ENCODE measurements around the gene GTF3A. TPM values are rescaled to one million over a fixed set of nuclear protein-coding genes. Genes with fewer than 3 reads are reported as not detected.
A peak's percentile ranks its signal among the peaks of the same experiment; 100 is the strongest.

The GTF3A gene
- total RNA-seq, 1 experiment from 2014 or later: 126 TPM

- H3K9me3 ChIP-seq (ENCODE audit: low read depth, low read length, poor library complexity, severe bottlenecking): no peaks in the 10 kb centered on the region
- no TSS peak for BruUV-seq (replicated peaks)
- no peaks in the 10 kb centered on the region for H3K4me1 ChIP-seq (ENCODE audit: insufficient read depth, low read length, poor library complexity, severe bottlenecking)
- no peak for TF ChIP-seq CTCF (conservative IDR thresholded peaks at IDR 0.05; ENCODE audit: low read depth, low read length)
- TF ChIP-seq EZH2 (IDR thresholded peaks at IDR 0.05; ENCODE audit: borderline replicate concordance, low read depth, low read length, poor library complexity, severe bottlenecking): no peak
- DNase-seq (ENCODE audit: low spot score): no peak
- no peaks in the 10 kb centered on the region for H3K36me3 ChIP-seq (ENCODE audit: insufficient read depth, low read length, poor library complexity, severe bottlenecking)
- no peak overlapping the region for H3K4me3 ChIP-seq (ENCODE audit: low read depth, low read length, poor library complexity, severe bottlenecking)
- intact Hi-C loops (cut with micrococcal nuclease; ENCODE audit: unreplicated experiment): no loop called here
- no peak overlapping the region for H3K27ac ChIP-seq (ENCODE audit: low read depth, low read length, poor library complexity, severe bottlenecking)
- ChIA-PET CTCF (no interaction called here), POLR2A (ENCODE audit: low non-redundant PET) (no interaction called here)
- H3K27me3 ChIP-seq (replicated peaks; ENCODE audit: insufficient read depth, low read depth, low read length, poor library complexity): peaks cover 17% of the 10 kb centered on the region
These were observed 19.7 kb upstream of the GTF3A start for GRCh38 chr13:27404680-27405079.

- intact Hi-C loops (cut with micrococcal nuclease; ENCODE audit: unreplicated experiment): loop anchor here (1.0 kb wide), 1 partner anchor 421 kb away; no protein-coding TSS in a partner anchor
- CTCF ChIA-PET: interaction anchor here (1.6 kb wide), 1 partner anchor 421 kb away, joined by 6 read pairs; no protein-coding TSS in a partner anchor
These were observed 18.8 kb upstream of the GTF3A start for GRCh38 chr13:27405546-27406134.

DNA sequence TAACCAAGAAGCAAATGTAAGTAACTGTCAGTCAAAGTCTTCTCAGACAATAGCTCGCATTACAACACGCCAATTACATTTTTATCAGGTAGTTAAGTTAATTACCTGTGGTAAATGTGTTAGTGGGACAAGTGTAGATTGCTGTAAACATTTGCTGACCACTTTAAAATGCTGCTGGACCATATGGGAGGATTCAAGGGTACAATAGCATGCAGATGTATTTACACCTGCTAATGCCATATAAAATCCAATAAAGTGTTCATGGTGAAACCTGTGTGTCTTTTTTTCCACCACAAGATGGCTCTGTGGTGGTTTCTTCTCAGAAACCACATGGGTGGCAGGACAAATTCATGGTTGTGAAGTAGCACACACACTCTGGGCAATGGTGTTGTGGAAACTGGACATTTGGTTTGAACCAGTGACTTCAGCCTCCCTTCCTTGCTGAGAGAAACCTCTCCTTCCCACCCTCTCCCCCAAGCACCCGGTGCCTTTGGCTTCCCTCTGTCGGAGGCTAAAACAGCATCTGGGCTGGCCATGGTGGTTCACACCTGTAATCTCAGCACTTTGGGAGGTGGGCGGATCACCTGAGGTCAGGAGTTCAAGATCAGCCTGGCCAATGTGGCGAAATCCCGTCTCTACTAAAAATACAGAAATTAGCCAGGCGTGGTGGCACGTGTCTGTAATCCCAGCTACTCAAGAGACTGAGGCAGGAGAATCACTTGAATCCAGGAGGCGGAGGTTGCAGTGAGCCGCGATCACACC lies 18.1 kb upstream of the GTF3A start:
- no peak overlapping the region for H3K4me3 ChIP-seq (ENCODE audit: low read depth, low read length, poor library complexity, severe bottlenecking)
- intact Hi-C loops (cut with micrococcal nuclease; ENCODE audit: unreplicated experiment): loop anchor here (1.0 kb wide), 1 partner anchor 420 kb away; no protein-coding TSS in a partner anchor
- POLR2A ChIA-PET (ENCODE audit: low non-redundant PET): interaction anchor here (0.6 kb wide), 1 partner anchor 424 kb away, joined by 3 read pairs; no protein-coding TSS in a partner anchor
- CTCF ChIA-PET: interaction anchor here (1.6 kb wide), 1 partner anchor 420 kb away, joined by 6 read pairs; no protein-coding TSS in a partner anchor
- TF ChIP-seq CTCF (conservative IDR thresholded peaks at IDR 0.05; ENCODE audit: low read depth, low read length) (peak; percentile 63), EZH2 (IDR thresholded peaks at IDR 0.05; ENCODE audit: borderline replicate concordance, low read depth, low read length, poor library complexity, severe bottlenecking) (no peak)
- BruUV-seq (replicated peaks): no TSS peak
- H3K9me3 ChIP-seq (ENCODE audit: low read depth, low read length, poor library complexity, severe bottlenecking): no peaks in the 10 kb centered on the region
- no peaks in the 10 kb centered on the region for H3K36me3 ChIP-seq (ENCODE audit: insufficient read depth, low read length, poor library complexity, severe bottlenecking)
- peak; percentile 43 for DNase-seq (ENCODE audit: low spot score)
- H3K27me3 ChIP-seq (replicated peaks; ENCODE audit: insufficient read depth, low read depth, low read length, poor library complexity): peaks cover 34% of the 10 kb centered on the region
- no peak overlapping the region for H3K27ac ChIP-seq (ENCODE audit: low read depth, low read length, poor library complexity, severe bottlenecking)
- H3K4me1 ChIP-seq (ENCODE audit: insufficient read depth, low read length, poor library complexity, severe bottlenecking): no peaks in the 10 kb centered on the region

More at GRCh38 chr13:27405546-27406134, 18.8 kb upstream of the GTF3A start:
- POLR2A ChIA-PET (ENCODE audit: low non-redundant PET): interaction anchor here (0.6 kb wide), 1 partner anchor 424 kb away, joined by 3 read pairs; no protein-coding TSS in a partner anchor
- Histone ChIP-seq H3K27ac (ENCODE audit: low read depth, low read length, poor library complexity, severe bottlenecking) (no peak overlapping the region), H3K4me3 (ENCODE audit: low read depth, low read length, poor library complexity, severe bottlenecking) (no peak overlapping the region), H3K4me1 (ENCODE audit: insufficient read depth, low read length, poor library complexity, severe bottlenecking) (no peaks in the 10 kb centered on the region), H3K36me3 (ENCODE audit: insufficient read depth, low read length, poor library complexity, severe bottlenecking) (no peaks in the 10 kb centered on the region), H3K9me3 (ENCODE audit: low read depth, low read length, poor library complexity, severe bottlenecking) (no peaks in the 10 kb centered on the region), H3K27me3 (replicated peaks; ENCODE audit: insufficient read depth, low read depth, low read length, poor library complexity) (peaks cover 26% of the 10 kb centered on the region)
- no peak for TF ChIP-seq CTCF (conservative IDR thresholded peaks at IDR 0.05; ENCODE audit: low read depth, low read length)
- no peak for TF ChIP-seq EZH2 (IDR thresholded peaks at IDR 0.05; ENCODE audit: borderline replicate concordance, low read depth, low read length, poor library complexity, severe bottlenecking)
- no TSS peak for BruUV-seq (replicated peaks)
- no peak for DNase-seq (ENCODE audit: low spot score)
